Measurements from ENCODE around the gene TOMM20.
"Not testable (repeated sequence)": the region's sequence is repeated elsewhere in the genome, so short reads cannot be mapped to it uniquely, and the experiment has no call there.

- not testable (repeated sequence) for TF ChIP-seq EZH2 (IDR thresholded peaks at IDR 0.05; ENCODE audit: insufficient read depth, poor library complexity, severe bottlenecking); EZH2phosphoT487 (IDR thresholded peaks at IDR 0.05; ENCODE audit: insufficient read depth, low read depth)
Observed at GRCh38 chr1:235159930-235160329, 31.3 kb upstream of the TOMM20 start.
